OCI-LY1 (cell line): ENCODE measurements around the gene HEG1.

ENCODE experiments used
- CTCF ChIP-seq: fragments of 200-600 bp; sonication (generic), shearing (Covaris generic); IDR thresholded peaks from 2 replicates; pipeline ENCODE4 v1.5.1; 2017; ENCODE audit warnings: mild to moderate bottlenecking, antibody characterized with exemption, low read length, moderate library complexity, mixed read lengths
- EZH2 ChIP-seq: fragments of 200-600 bp; sonication (generic), shearing (Covaris generic); IDR thresholded peaks from 2 replicates; pipeline ENCODE4 v1.8.0; 2017; ENCODE audit warnings: borderline replicate concordance, mixed run types, mild to moderate bottlenecking, antibody characterized with exemption, low read length, moderate library complexity, mixed read lengths

GRCh38 chr3:125003859-125004595, 51.8 kb downstream of the HEG1 start:
- TF ChIP-seq CTCF (no peak), EZH2 (no peak)
